Activated naive CD4-positive, alpha-beta T cell treated with anti-CD3 and anti-CD28 coated beads for 36 hours (primary cell): ENCODE results near the gene NDFIP2. TPM values are rescaled to one million over a fixed set of nuclear protein-coding genes. Genes with fewer than 3 reads are reported as not detected.

Experiments used
- CTCF ChIA-PET: fragments of 350-600 bp; sonication (Branson Sonifier 250); formaldehyde crosslinking; loops from one replicate; lab custom pipeline; 2021; ENCODE audit warnings: antibody characterized with exemption; lab: Charles Lee
- DNase-seq: peaks from one replicate; pipeline ENCODE4 v3.0.0-alpha.2; 2020
- H3K27ac Mint-ChIP-seq: one replicate; pipeline ENCODE4 v1.8.0; 2021; ENCODE audit warnings: mild to moderate bottlenecking, mixed read lengths
- H3K27me3 Mint-ChIP-seq: one replicate; pipeline ENCODE4 v1.8.0; 2021; ENCODE audit warnings: low read depth, mixed read lengths
- H3K36me3 Mint-ChIP-seq: one replicate; pipeline ENCODE4 v1.8.0; 2021; ENCODE audit warnings: low read depth, mixed read lengths
- H3K4me1 Mint-ChIP-seq: one replicate; pipeline ENCODE4 v1.8.0; 2021; ENCODE audit warnings: low read depth, mixed read lengths
- H3K4me3 Mint-ChIP-seq: one replicate; pipeline ENCODE4 v1.8.0; 2021; ENCODE audit warnings: mild to moderate bottlenecking, moderate library complexity, mixed read lengths
- H3K9me3 Mint-ChIP-seq: one replicate; pipeline ENCODE4 v1.8.0; 2021; ENCODE audit warnings: mixed read lengths
- intact Hi-C: fragments of 100-400 bp; cut with micrococcal nuclease; formaldehyde crosslinking; loops from one replicate; pipeline ENCODE4 v1.15.1; 2023
- total RNA-seq, 2 experiments: library from RNA; stranded (reverse); gene quantifications; one replicate each; pipeline ENCODE4 v1.2.3, GENCODE V29; 2021

NDFIP2 gene, protein sequence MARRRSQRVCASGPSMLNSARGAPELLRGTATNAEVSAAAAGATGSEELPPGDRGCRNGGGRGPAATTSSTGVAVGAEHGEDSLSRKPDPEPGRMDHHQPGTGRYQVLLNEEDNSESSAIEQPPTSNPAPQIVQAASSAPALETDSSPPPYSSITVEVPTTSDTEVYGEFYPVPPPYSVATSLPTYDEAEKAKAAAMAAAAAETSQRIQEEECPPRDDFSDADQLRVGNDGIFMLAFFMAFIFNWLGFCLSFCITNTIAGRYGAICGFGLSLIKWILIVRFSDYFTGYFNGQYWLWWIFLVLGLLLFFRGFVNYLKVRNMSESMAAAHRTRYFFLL
- 10 to 100 TPM; 89.5 to 90.8 TPM for total RNA-seq

- Mint-ChIP-seq H3K9me3 (no peaks in the 10 kb centered on the region), H3K36me3 (peaks cover 9% of the 10 kb centered on the region), H3K4me1 (peaks cover 49% of the 10 kb centered on the region), H3K27me3 (no peaks in the 10 kb centered on the region), H3K27ac (peak within 1 kb of the TSS; percentile 97), H3K4me3 (peak within 1 kb of the TSS; percentile 86)
- CTCF ChIA-PET = interaction anchor here (0.7 to 3.2 kb wide), 17 partner anchors 10 to 122 kb away, joined by 3 to 25 read pairs (median 4); partner anchors contain the start of gene RBM26
- intact Hi-C loops = loop anchor here (1.0 to 10.0 kb wide), 12 partner anchors 11 to 826 kb away; partner anchors contain the start of genes OBI1 and RBM26
- DNase-seq = peak; percentile 86
Observed at GRCh38 chr13:79480954-79481684, at the start of gene NDFIP2. Gene NDFIP2, plus strand, starts transcription at chr13:79481155. Its CDS starts 49 bp downstream, at chr13:79481204.

DNA sequence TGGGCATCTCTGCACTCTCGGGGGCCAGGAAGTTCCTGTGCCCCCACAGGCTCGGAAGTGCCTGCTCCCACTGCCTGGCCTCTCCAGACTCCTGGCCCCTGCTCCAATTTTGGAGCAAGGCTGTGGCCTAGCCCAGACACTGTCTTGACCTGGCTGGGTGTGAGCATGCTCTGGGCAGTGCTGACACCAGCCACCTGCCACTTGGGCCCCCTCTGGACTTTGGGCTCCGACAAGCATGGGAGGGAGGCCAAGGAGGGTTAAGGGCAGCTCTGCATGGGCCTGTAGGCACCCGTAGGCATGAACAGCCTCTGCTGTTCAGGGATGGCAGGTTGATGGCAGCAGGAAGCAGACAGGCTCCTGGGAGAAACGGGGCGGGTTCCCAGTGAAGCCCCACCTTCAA is 48.9 kb upstream of the NDFIP2 start:
- H3K4me1 Mint-ChIP-seq = peaks cover 14% of the 10 kb centered on the region
- no peaks in the 10 kb centered on the region for H3K9me3 Mint-ChIP-seq
- intact Hi-C loops = no loop called here
- no peak overlapping the region for H3K27ac Mint-ChIP-seq
- H3K36me3 Mint-ChIP-seq = no peaks in the 10 kb centered on the region
- DNase-seq = no peak
- no peaks in the 10 kb centered on the region for H3K27me3 Mint-ChIP-seq
- CTCF ChIA-PET = interaction anchor here (1.0 to 2.7 kb wide), 3 partner anchors 8 to 109 kb away, joined by 3 to 21 read pairs (median 5); no protein-coding TSS in a partner anchor
- no peak overlapping the region for H3K4me3 Mint-ChIP-seq

DNA sequence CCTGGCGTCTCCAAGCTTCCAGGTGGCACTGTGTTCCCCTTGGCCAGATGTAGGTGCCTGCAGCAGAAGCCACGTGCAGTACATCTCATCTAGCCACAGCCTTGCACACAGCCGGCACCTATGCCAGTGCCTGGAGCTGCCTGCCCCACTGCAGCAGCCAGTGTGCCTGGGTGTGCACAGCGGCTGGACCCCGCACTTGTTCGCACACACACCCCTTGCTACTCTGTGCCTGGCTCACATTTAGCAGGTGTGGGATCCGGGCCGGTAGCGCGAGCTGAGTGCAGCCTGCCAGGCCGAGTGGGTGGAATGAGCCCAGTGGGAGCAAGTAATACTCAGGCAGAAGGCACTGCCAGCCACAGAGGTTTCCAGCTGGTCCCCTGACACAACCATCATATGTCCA is 48.0 kb upstream of the NDFIP2 start:
- CTCF ChIA-PET = interaction anchor here (1.0 to 2.7 kb wide), 4 partner anchors 9 to 108 kb away, joined by 3 to 21 read pairs (median 3); no protein-coding TSS in a partner anchor
- intact Hi-C loops = no loop called here
- Mint-ChIP-seq H3K4me1 (peaks cover 14% of the 10 kb centered on the region), H3K4me3 (no peak overlapping the region), H3K36me3 (no peaks in the 10 kb centered on the region), H3K27ac (no peak overlapping the region), H3K27me3 (no peaks in the 10 kb centered on the region), H3K9me3 (no peaks in the 10 kb centered on the region)
- DNase-seq = no peak

- no peak for DNase-seq
- Mint-ChIP-seq H3K27ac (no peak overlapping the region), H3K4me1 (peaks cover 9% of the 10 kb centered on the region), H3K9me3 (no peaks in the 10 kb centered on the region), H3K27me3 (no peaks in the 10 kb centered on the region), H3K36me3 (no peaks in the 10 kb centered on the region), H3K4me3 (no peak overlapping the region)
- intact Hi-C loops = no loop called here
- CTCF ChIA-PET = interaction anchor here (0.7 kb wide), 1 partner anchor 109 kb away, joined by 3 read pairs; no protein-coding TSS in a partner anchor
Observed at GRCh38 chr13:79434556-79434955, 46.4 kb upstream of the NDFIP2 start.

DNA sequence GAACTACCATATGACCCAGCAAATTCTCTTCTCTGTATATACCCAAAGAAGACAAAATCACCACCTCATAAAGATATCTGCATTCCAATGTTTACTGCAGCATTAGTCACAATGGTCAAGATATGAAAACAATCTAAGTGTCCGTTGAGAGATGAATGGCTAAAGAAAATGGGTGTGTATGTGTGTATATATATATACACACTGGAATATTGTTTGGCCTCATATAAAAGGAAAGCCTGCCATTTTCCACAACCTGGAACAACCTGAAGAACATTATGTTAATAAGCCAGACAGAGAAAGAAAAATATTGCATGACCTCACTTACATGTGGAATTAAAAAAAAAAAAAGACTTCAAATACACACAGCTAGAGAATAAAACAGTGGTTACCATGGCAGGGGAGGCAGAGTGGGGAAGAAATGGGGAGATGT is 45.4 kb upstream of the NDFIP2 start:
- no peaks in the 10 kb centered on the region for H3K36me3 Mint-ChIP-seq
- no peaks in the 10 kb centered on the region for H3K27me3 Mint-ChIP-seq
- no peaks in the 10 kb centered on the region for H3K9me3 Mint-ChIP-seq
- CTCF ChIA-PET = interaction anchor here (1.2 to 1.8 kb wide), 3 partner anchors 14 to 105 kb away, joined by 4 to 6 read pairs (median 4); partner anchors contain the start of gene NDFIP2
- H3K4me1 Mint-ChIP-seq = peaks cover 9% of the 10 kb centered on the region
- DNase-seq = no peak
- intact Hi-C loops = no loop called here
- H3K27ac Mint-ChIP-seq = no peak overlapping the region
- no peak overlapping the region for H3K4me3 Mint-ChIP-seq

GRCh38 chr13:79439275-79439674 is 41.7 kb upstream of the NDFIP2 start:
- DNase-seq = no peak
- H3K27ac Mint-ChIP-seq = peak overlapping the region; percentile 46
- CTCF ChIA-PET = no interaction called here
- no peak overlapping the region for H3K4me3 Mint-ChIP-seq
- peaks cover 9% of the 10 kb centered on the region for H3K4me1 Mint-ChIP-seq
- intact Hi-C loops = no loop called here
- no peaks in the 10 kb centered on the region for H3K9me3 Mint-ChIP-seq
- H3K36me3 Mint-ChIP-seq = no peaks in the 10 kb centered on the region
- H3K27me3 Mint-ChIP-seq = no peaks in the 10 kb centered on the region

- peaks cover 6% of the 10 kb centered on the region for H3K4me1 Mint-ChIP-seq
- no peak overlapping the region for H3K4me3 Mint-ChIP-seq
- no peak overlapping the region for H3K27ac Mint-ChIP-seq
- DNase-seq = no peak
- H3K36me3 Mint-ChIP-seq = no peaks in the 10 kb centered on the region
- CTCF ChIA-PET = interaction anchor here (0.6 to 1.7 kb wide), 3 partner anchors 17 to 90 kb away, joined by 3 to 6 read pairs (median 4); no protein-coding TSS in a partner anchor
- no peaks in the 10 kb centered on the region for H3K9me3 Mint-ChIP-seq
- no peaks in the 10 kb centered on the region for H3K27me3 Mint-ChIP-seq
- intact Hi-C loops = no loop called here
Observed at GRCh38 chr13:79440958-79441528, 39.9 kb upstream of the NDFIP2 start.

GRCh38 chr13:79442221-79442620 is 38.7 kb upstream of the NDFIP2 start:
- H3K9me3 Mint-ChIP-seq = no peaks in the 10 kb centered on the region
- CTCF ChIA-PET = interaction anchor here (0.6 to 1.7 kb wide), 3 partner anchors 9 to 699 kb away, joined by 3 to 6 read pairs (median 4); no protein-coding TSS in a partner anchor
- H3K27me3 Mint-ChIP-seq = no peaks in the 10 kb centered on the region
- no peaks in the 10 kb centered on the region for H3K36me3 Mint-ChIP-seq
- intact Hi-C loops = no loop called here
- H3K27ac Mint-ChIP-seq = no peak overlapping the region
- H3K4me1 Mint-ChIP-seq = peaks cover 16% of the 10 kb centered on the region
- H3K4me3 Mint-ChIP-seq = no peak overlapping the region
- DNase-seq = no peak

- intact Hi-C loops = no loop called here
- Mint-ChIP-seq H3K4me1 (peaks cover 20% of the 10 kb centered on the region), H3K36me3 (no peaks in the 10 kb centered on the region), H3K4me3 (no peak overlapping the region), H3K27ac (no peak overlapping the region), H3K9me3 (no peaks in the 10 kb centered on the region), H3K27me3 (no peaks in the 10 kb centered on the region)
- DNase-seq = no peak
- CTCF ChIA-PET = interaction anchor here (0.6 to 1.2 kb wide), 2 partner anchors 10 to 700 kb away, joined by 3 to 6 read pairs; no protein-coding TSS in a partner anchor
Observed at GRCh38 chr13:79442706-79443105, 38.2 kb upstream of the NDFIP2 start.

GRCh38 chr13:79445968-79446645 is 34.8 kb upstream of the NDFIP2 start:
- H3K4me1 Mint-ChIP-seq = peaks cover 45% of the 10 kb centered on the region
- no peaks in the 10 kb centered on the region for H3K9me3 Mint-ChIP-seq
- CTCF ChIA-PET = interaction anchor here (0.7 to 4.9 kb wide), 7 partner anchors 9 to 57 kb away, joined by 3 to 21 read pairs (median 4); partner anchors contain the start of gene NDFIP2
- H3K4me3 Mint-ChIP-seq = no peak overlapping the region
- intact Hi-C loops = no loop called here
- H3K27ac Mint-ChIP-seq = no peak overlapping the region
- H3K36me3 Mint-ChIP-seq = no peaks in the 10 kb centered on the region
- no peaks in the 10 kb centered on the region for H3K27me3 Mint-ChIP-seq
- DNase-seq = peak; percentile 41

DNA sequence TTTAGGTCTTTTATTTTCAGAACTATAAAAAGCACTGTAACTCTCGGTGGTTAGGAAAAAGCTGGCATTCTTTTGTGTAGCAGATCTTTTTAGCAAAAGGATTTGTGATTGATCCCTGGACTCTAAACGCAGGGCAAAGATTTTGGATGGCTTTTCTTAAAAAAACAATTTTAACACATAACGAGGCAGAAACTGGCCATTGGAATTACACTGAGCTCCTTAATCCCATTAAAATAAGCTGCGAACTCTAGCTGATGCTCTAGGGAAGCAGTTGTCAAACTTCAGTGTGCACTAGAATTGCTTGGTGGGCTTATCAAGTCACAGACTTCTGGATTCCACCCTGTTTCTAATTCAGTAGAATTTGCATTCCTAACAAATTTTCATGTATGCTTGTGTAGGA is 33.8 kb upstream of the NDFIP2 start:
- Mint-ChIP-seq H3K27ac (no peak overlapping the region), H3K4me3 (no peak overlapping the region), H3K27me3 (no peaks in the 10 kb centered on the region), H3K9me3 (no peaks in the 10 kb centered on the region), H3K36me3 (no peaks in the 10 kb centered on the region), H3K4me1 (peaks cover 56% of the 10 kb centered on the region)
- CTCF ChIA-PET = interaction anchor here (0.8 to 4.9 kb wide), 2 partner anchors 10 to 23 kb away, joined by 4 to 21 read pairs; no protein-coding TSS in a partner anchor
- no peak for DNase-seq
- intact Hi-C loops = no loop called here
